ENCODE measurements around the gene PROZ. TPM values are rescaled to one million over a fixed set of nuclear protein-coding genes. Genes with fewer than 3 reads are reported as not detected.

Gene PROZ
- total and polyA plus RNA-seq, 7 donors: not detected

GRCh38 chr13:113141601-113141970 lies 16.9 kb upstream of the PROZ start:
- intact Hi-C loops (cut with DNase I): loop anchor here in 1 of 2 donors (10.0 kb wide), 1 partner anchor 1677 kb away; no protein-coding TSS in a partner anchor
- 84 to 86% (median 85%) methylated on average over 18 of the region's 18 CpGs for WGBS, 3 donors
- Histone ChIP-seq H3K4me1 (no peaks in the 10 kb centered on the region), H3K36me3 (ENCODE audit: insufficient read depth in 1 of 2, low read depth in 1 of 2) (no peaks in the 10 kb centered on the region), H3K9me3 (no peaks in the 10 kb centered on the region), H3K27me3 (ENCODE audit: insufficient read depth in 3 of 3, low read length in 2 of 3) (no peaks in the 10 kb centered on the region), H3K27ac (no peak overlapping the region), H3K4me3 (no peak overlapping the region)
- no peak for ATAC-seq
- DNase-seq: no peak
- no peak for TF ChIP-seq CTCF (IDR thresholded peaks at IDR 0.05)

- no peaks in the 10 kb centered on the region for H3K9me3 ChIP-seq
- intact Hi-C loops (cut with DNase I): loop anchor here in 1 of 2 donors (10.0 kb wide), 1 partner anchor 1678 kb away; no protein-coding TSS in a partner anchor
- ATAC-seq (no peak), DNase-seq (no peak)
- no peak for TF ChIP-seq CTCF (IDR thresholded peaks at IDR 0.05)
- no peaks in the 10 kb centered on the region for H3K36me3 ChIP-seq (ENCODE audit: insufficient read depth in 1 of 2, low read depth in 1 of 2)
- WGBS, 3 donors: 75 to 81% (median 79%) methylated on average over 7 of the region's 7 CpGs
- no peak overlapping the region for H3K27ac ChIP-seq
- H3K4me1 ChIP-seq: no peaks in the 10 kb centered on the region
- H3K27me3 ChIP-seq (ENCODE audit: insufficient read depth in 3 of 3, low read length in 2 of 3): no peaks in the 10 kb centered on the region
- H3K4me3 ChIP-seq: no peak overlapping the region
Measured at GRCh38 chr13:113142876-113143275, 15.6 kb upstream of the PROZ start.

GRCh38 chr13:113143466-113144254 lies 14.8 kb upstream of the PROZ start:
- Histone ChIP-seq H3K27ac (no peak overlapping the region), H3K9me3 (no peaks in the 10 kb centered on the region), H3K4me1 (no peaks in the 10 kb centered on the region), H3K4me3 (no peak overlapping the region), H3K27me3 (ENCODE audit: insufficient read depth in 3 of 3, low read length in 2 of 3) (no peaks in the 10 kb centered on the region), H3K36me3 (ENCODE audit: insufficient read depth in 1 of 2, low read depth in 1 of 2) (no peaks in the 10 kb centered on the region)
- DNase-seq: no peak
- WGBS, 3 donors: 85 to 89% (median 86%) methylated on average over 39 of the region's 39 CpGs
- no peak for TF ChIP-seq CTCF (IDR thresholded peaks at IDR 0.05)
- intact Hi-C loops (cut with DNase I): loop anchor here in 1 of 2 donors (10.0 kb wide), 1 partner anchor 1679 kb away; no protein-coding TSS in a partner anchor
- ATAC-seq: peak in 1 of 4 donors; percentile 12

- TF ChIP-seq CTCF (IDR thresholded peaks at IDR 0.05): no peak
- WGBS, 3 donors: 80 to 88% (median 87%) methylated on average over 12 of the region's 12 CpGs
- H3K4me1 ChIP-seq: no peaks in the 10 kb centered on the region
- H3K27me3 ChIP-seq (ENCODE audit: insufficient read depth in 3 of 3, low read length in 2 of 3): no peaks in the 10 kb centered on the region
- no peaks in the 10 kb centered on the region for H3K9me3 ChIP-seq
- H3K36me3 ChIP-seq (ENCODE audit: insufficient read depth in 1 of 2, low read depth in 1 of 2): no peaks in the 10 kb centered on the region
- no peak overlapping the region for H3K4me3 ChIP-seq
- DNase-seq: no peak
- no peak overlapping the region for H3K27ac ChIP-seq
- ATAC-seq: no peak
- intact Hi-C loops (cut with DNase I): loop anchor here in 1 of 2 donors (10.0 kb wide), 1 partner anchor 1679 kb away; no protein-coding TSS in a partner anchor
Measured at GRCh38 chr13:113144255-113144629, 14.2 kb upstream of the PROZ start.

All from psoas muscle (tissue), 8 donors.